ENCODE results near the gene ZCCHC17.

ZCCHC17 gene

GRCh38 chr1:31412205-31412604 is 115.4 kb downstream of the ZCCHC17 start:
- Histone ChIP-seq H3K4me3 (ENCODE audit: low read depth in 1 of 2, low read length in 1 of 2) (no peak overlapping the region), H3K27me3 (peaks cover 76% of the 10 kb centered on the region), H3K36me3 (no peaks in the 10 kb centered on the region), H3K4me1 (ENCODE audit: control insufficient read depth in 1 of 2, insufficient read depth in 1 of 2, low read depth in 1 of 2, low read length in 1 of 2) (peaks cover 9 to 14% of the 10 kb centered on the region in 2 experiments), H3K9me3 (no peaks in the 10 kb centered on the region), H3K27ac (no peak overlapping the region)
- TF ChIP-seq CTCF (IDR thresholded peaks at IDR 0.05) = no peak

GRCh38 chr1:31412732-31413404 is 116.0 kb downstream of the ZCCHC17 start, which contains the start of gene SERINC2:
SERINC2 (plus strand) TSS chr1:31413213; CDS start chr1:31413266, 53 bp downstream.
- Histone ChIP-seq H3K9me3 (no peaks in the 10 kb centered on the region), H3K27ac (no peak within 1 kb of the TSS), H3K4me3 (ENCODE audit: low read depth in 1 of 2, low read length in 1 of 2) (peak within 1 kb of the TSS; percentile 60 to 67), H3K4me1 (ENCODE audit: control insufficient read depth in 1 of 2, insufficient read depth in 1 of 2, low read depth in 1 of 2, low read length in 1 of 2) (peaks cover 9 to 14% of the 10 kb centered on the region in 2 experiments), H3K27me3 (peaks cover 80% of the 10 kb centered on the region), H3K36me3 (no peaks in the 10 kb centered on the region)
- TF ChIP-seq CTCF (IDR thresholded peaks at IDR 0.05) = no peak

- no peak for TF ChIP-seq CTCF (IDR thresholded peaks at IDR 0.05)
- Histone ChIP-seq H3K4me3 (ENCODE audit: low read depth in 1 of 2, low read length in 1 of 2) (peak overlapping the region; percentile 60 to 67), H3K27me3 (peaks cover 80% of the 10 kb centered on the region), H3K4me1 (ENCODE audit: control insufficient read depth in 1 of 2, insufficient read depth in 1 of 2, low read depth in 1 of 2, low read length in 1 of 2) (peaks cover 9 to 14% of the 10 kb centered on the region in 2 experiments), H3K9me3 (no peaks in the 10 kb centered on the region), H3K36me3 (no peaks in the 10 kb centered on the region), H3K27ac (no peak overlapping the region)
These were observed 116.7 kb downstream of the ZCCHC17 start for GRCh38 chr1:31413405-31414001.
